Inferior parietal cortex (tissue), 1 donor: ENCODE results near the gene IPO8.

ENCODE experiments used
- DNase-seq: peaks from one replicate; pipeline ENCODE4 v3.0.0-alpha.2; 2016; ENCODE audit errors: extremely low spot score

The IPO8 gene

DNA sequence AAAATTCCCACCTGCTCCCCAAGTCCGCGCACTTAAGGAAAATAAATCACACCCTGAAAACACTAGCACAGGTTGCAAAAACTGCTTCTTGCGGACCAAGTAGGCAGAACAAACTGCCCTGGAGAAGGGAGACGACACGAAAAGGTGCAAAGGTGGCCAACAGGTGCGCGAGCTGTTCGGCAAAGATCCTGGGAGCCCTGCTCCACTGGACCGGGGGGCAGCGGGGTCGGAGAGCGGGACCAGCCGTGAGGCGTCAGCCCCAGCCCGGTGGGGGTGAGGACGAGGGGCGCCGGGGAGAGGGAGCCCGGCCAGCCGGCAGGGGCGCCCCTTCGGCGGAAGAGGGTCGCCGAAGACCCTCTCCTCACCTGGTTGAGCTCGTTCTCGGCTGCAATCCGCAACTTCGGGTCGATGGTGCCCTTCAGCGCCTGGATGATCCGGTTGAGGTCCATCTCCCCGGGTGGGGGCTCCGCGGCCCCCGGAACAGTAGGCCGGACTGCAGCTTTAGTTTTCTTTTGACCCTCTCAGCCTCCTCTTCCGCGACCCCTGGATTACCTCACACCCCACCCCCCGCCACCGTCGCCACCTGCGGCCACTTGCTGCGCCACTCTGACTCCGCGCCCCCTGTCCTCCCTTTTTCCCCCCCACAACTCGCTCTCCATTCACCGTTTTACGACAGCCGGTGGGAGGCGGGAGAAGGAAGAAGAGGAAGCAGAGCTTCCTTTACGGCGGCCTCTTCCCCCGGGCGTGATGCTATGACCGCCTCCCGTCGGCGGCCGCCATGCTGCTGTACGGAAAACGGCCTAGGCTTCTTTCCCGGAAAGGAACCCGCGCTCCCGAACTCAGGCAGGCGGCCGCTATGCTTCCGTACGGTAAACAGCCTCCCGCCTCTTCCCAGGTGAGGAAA, at the start of gene IPO8:
TSS of gene IPO8 (minus strand) at position 671 of the 904 bp plus-strand sequence. CDS start at position 449, 222 bp downstream.
- peak; percentile 92 for DNase-seq

DNA sequence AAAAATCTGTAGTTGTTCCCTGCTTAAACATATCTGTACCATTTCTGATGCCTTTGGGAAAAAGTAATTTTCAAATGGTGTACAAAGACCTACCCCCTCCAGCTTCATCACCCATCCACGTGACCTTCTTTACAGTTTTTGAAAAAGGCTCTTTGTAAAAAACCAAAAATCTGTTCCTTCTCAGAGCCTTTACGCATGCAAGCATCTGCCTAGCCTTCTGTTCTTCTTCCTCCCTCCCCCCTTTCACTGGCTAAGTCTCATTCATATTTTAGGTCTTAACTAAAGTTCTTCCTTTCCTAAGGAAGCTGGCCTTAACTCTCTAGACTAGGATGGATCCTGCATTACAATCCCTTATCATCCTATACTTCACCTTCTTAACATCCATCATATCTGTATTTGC, 48.7 kb upstream of the IPO8 start:
- DNase-seq = no peak

DNA sequence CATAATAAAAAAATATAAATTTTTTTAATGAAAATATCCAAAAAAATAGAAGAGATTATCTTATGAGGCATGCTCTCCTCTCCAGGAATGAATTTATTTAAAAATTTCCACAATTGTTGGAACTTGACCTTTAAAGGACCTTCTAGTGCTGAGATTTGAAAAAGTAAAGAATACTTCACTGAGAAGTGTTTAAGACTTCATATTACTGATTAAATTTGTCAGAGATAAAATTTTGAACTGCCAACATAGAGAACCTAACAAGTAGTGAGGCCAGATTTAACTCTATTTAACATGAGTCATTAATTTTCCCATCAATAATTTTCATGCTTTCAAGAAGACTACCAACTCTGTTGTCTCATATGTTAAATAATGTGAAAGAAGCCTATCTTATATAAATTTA, 44.6 kb upstream of the IPO8 start:
- no peak for DNase-seq

DNA sequence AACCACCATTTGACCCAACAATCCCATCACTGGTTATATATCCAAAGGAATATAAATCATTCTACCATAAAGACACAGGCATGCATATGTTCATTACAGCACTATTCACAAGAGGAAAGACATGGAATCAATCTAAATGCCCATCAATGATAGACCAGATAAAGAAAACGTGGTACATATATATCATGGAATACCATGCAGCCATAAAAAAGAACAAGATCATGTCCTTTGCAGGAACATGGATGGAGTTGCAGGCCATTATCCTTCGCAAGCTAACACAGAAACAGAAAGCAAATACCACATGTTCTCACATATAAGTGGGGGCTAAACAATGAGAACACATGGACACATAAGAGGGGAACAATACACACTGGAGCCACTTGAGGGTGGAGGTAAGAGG, 43.4 kb upstream of the IPO8 start:
- no peak for DNase-seq

GRCh38 chr12:30732954-30733637, 37.4 kb upstream of the IPO8 start:
- DNase-seq = no peak

DNA sequence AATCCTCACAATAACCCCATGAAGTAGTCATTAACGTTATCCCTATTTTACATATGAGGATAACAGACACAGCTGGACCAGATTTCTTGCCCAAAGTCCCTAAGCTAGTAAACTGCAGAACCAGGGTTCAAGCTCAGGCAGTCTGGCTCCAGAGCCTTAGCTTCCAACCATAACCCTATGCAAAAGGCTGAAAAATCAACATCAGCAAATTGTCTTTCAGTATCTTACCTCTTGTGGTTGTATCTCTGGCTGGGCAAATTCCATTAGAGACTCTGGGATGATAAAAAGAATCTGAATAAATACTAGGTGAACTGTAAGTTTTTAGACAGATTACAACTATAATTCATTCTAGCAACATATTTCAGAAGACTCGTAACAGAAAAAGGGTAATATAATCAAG, 34.3 kb upstream of the IPO8 start:
- no peak for DNase-seq

DNA sequence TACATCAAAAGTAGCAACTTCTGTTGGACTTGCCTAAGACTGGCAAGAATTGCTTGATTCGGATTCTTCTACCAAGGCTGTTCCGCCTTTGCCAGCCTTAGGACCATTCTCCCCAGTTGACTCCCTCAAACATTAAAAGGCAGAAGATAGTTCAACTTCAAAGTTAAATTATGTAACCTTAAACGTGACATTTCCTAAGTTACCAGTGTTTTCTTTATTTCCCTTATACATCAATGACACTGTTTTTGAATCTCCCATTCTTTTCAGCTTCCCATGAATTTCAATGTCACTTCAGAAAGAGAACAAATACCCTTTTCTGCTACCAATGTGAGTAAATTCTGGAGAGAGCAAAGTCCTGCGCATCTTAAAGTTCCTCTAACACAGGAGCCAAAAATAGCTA, 33.9 kb upstream of the IPO8 start:
- DNase-seq = no peak

GRCh38 chr12:30726647-30727046, 31.0 kb upstream of the IPO8 start:
- DNase-seq = no peak

- DNase-seq = no peak
Measured at GRCh38 chr12:30725739-30726138, 30.1 kb upstream of the IPO8 start.

DNA sequence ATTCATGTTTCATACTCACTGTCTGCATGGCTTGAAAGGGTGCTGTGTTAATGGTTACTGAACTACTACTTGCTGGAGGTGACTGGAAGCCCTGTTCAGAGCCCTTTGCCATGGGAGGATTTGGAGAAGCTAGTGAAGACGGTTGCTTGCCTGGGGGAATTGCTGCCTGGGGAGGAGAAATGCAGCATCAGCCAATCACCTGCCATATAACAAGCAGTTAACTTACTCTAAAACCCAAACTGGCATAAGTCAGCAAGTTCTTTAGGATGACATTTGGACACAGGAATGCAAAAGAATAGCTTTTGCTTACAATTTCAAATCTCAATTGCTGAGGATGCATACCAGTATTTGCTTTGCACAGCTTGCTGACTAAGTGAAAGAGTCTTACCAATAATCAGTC, 23.4 kb upstream of the IPO8 start:
- no peak for DNase-seq

GRCh38 chr12:30707613-30708342, 12.1 kb upstream of the IPO8 start:
- no peak for DNase-seq

GRCh38 chr12:30706476-30706875, 10.8 kb upstream of the IPO8 start:
- DNase-seq = no peak

GRCh38 chr12:30701056-30701455, 5.4 kb upstream of the IPO8 start:
- peak; percentile 44 for DNase-seq

DNA sequence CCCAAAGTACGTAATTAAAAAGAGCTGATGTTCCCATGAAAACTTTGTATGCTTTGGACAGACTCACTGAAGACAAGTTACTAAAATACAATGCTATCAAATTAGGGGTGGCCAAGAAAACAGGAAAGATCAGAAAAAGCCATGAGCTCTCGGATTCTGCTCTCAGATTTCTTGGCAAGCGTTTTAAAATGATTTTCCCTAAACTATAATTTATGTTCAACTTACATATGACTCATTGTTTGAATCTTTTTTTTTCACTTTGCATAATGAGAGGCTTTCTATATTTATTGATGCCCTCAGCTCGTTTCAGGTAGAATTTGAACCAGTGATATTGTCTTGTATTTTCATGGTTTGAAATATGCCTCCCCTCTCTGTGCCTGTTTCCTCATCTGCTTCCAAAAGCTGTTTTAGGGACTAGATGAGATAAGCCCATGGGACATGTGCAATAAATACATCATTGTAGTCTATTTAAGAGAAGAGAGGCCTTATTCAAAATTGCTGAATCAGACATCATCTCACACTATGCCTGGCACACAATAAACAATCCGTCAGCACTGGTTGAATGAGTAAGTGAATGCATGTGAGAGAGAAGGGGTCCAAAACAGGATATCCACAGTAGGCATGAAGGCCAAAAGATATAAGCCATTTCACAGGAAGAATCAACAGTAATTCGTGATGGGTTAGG, 4.7 kb upstream of the IPO8 start:
- DNase-seq = no peak

GRCh38 chr12:30698346-30698745, 2.7 kb upstream of the IPO8 start:
- DNase-seq = no peak

GRCh38 chr12:30696943-30697342, 1.3 kb upstream of the IPO8 start:
- no peak for DNase-seq

DNA sequence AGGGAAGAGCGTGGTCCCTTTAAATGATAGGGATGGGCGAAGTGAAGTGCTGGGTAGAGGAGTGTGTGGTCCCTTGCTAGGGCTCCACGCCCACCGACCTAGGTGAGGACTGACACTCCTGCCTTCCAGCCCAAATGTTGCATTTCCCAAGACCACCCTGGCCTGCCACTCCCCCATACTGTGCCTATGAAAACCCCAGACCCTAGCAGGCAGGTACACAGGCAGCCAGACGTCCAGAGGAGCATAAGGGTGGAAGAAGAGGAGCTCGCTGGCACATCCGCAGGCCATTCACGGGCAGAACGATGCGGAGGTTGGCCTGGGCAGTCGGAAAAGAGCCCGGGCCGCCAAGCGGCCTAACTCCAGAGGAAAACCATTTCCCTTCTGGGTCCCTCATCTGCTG, 817 bp upstream of the IPO8 start:
- DNase-seq = no peak

DNA sequence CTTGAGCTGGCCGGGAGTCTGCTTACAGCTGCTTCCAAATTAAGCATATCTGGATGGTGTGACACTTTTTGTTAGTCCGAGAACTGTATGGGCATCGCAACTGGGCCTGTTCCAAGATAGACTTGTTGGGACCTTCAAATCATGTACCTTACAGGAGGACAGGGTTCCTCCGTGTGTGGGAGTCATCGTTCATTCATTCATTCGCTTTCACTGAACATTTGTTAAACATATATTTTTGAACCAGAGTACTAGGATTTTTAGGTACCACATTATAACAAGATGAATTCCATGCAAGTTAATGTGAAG, 387 bp upstream of the IPO8 start:
- DNase-seq = no peak

DNA sequence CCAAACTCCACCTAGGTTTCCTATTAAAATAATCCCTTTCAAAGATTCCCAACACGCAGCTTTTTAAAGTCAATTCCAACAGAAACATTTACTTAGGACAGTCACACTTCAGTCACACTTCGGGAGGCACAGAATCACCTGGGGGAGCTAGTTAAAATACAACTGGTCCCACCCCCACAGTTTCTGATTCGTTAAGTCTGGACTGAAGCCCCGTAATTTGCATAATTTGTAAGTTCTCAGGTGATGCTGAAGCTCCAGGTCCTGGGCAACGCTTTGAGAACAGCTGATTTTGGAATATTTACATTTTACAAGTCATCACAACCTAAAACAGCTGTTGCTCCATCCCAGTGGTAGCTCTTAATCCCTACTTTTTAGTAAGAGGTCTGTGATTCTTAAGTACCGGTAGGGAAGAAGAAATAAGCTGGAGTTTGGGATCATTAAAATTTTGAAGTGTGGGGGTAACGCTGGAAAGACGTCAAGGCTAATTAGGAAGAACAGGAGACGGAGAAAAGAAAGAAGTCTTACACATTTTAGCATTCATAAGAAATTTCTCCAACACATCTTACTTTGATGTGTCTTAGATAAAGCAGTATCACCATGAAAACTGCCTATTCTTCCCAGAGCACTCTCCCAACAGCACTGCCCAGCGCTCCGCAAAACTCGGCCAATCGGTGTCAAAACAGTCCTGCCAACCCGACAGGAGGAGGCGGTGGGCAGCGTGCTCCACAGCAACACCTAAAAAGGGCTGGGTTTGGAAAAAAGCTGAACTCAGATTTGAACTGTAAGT, 1.1 kb downstream of the IPO8 start:
- DNase-seq = no peak

DNA sequence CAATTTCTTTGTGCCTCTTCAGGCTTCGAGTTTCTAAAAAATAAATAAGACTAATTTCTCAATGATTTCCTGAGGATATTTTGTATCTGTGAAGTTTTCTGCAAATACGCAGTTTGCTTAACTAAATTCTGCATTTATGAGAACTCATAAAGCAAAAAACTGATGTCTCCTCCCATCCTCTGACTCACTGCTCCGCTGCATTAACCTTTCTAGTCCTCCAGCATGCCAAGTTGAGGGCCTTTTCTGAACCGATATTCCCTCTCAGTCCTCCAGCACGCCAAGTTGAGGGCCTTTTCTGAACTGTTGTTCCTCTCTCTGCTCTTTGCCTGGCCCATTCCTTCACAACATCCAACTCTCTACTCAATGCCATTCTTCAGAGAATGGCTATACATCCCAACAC, 3.2 kb downstream of the IPO8 start:
- no peak for DNase-seq

GRCh38 chr12:30691122-30691879, 4.4 kb downstream of the IPO8 start:
- no peak for DNase-seq
